NB4 (cell line): Measurements from ENCODE around the gene GRM5.

Source experiments
- DNase-seq: peaks from one replicate; pipeline ENCODE4 v3.0.0; 2010; ENCODE audit warnings: low read depth
- H3K4me3 ChIP-seq: one replicate; pipeline ENCODE4 v1.5.1; 2011; ENCODE audit warnings: mild to moderate bottlenecking, low read depth, low read length, moderate library complexity
- CTCF ChIP-seq: IDR thresholded peaks from one replicate; pipeline ENCODE4 v1.5.1; 2012; ENCODE audit warnings: low read depth, low read length
- MAX ChIP-seq: IDR thresholded peaks from 2 replicates; pipeline ENCODE4 v1.6.1; 2011; ENCODE audit warnings: low read depth, low read length
- MYC ChIP-seq: IDR thresholded peaks from 2 replicates; pipeline ENCODE4 v1.6.1; 2011; ENCODE audit warnings: low read depth, low read length
- POLR2A ChIP-seq: IDR thresholded peaks from 2 replicates; pipeline ENCODE4 v1.6.1; 2011; ENCODE audit warnings: mild to moderate bottlenecking; ENCODE audit not compliant: insufficient read length; ENCODE audit errors: extremely low read depth

GRM5 gene

GRCh38 chr11:88779577-88779976 is 286.2 kb downstream of the GRM5 start:
- DNase-seq: no peak
- TF ChIP-seq MAX (no peak), CTCF (no peak), POLR2A (no peak), MYC (no peak)
- H3K4me3 ChIP-seq: no peak overlapping the region

DNA sequence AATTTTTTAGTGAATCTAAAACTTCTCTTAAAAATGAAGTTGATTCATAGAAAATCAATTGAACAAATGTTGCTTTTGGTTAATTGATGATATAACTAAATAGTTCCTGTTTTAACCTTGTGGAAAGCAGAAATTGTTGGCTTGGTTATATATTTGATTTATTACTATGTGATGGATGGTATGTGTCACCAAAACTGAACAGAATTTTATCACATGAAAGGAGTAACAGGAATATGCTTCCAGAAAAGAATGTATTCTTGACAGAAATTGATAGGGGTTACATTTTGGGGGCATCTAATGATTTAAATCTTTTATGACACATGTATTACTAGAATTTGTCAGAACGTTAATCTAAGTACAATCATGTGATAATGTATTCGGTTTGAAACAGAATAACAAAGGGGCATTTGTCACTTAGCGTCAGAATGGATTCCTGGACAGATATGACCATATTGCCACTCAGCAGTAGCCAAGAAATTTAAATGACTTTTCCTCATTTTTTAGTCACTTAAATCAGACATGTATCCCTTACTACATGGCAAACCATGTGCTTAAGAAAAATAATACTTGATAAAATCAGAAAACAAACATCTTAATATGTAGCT is 295.2 kb downstream of the GRM5 start:
- no peak overlapping the region for H3K4me3 ChIP-seq
- no peak for TF ChIP-seq MYC
- TF ChIP-seq POLR2A: no peak
- no peak for TF ChIP-seq CTCF
- no peak for TF ChIP-seq MAX
- DNase-seq: no peak

GRCh38 chr11:88744140-88744539 is 321.6 kb downstream of the GRM5 start:
- no peak overlapping the region for H3K4me3 ChIP-seq
- DNase-seq: no peak
- TF ChIP-seq POLR2A (no peak), MYC (no peak), CTCF (no peak), MAX (no peak)

DNA sequence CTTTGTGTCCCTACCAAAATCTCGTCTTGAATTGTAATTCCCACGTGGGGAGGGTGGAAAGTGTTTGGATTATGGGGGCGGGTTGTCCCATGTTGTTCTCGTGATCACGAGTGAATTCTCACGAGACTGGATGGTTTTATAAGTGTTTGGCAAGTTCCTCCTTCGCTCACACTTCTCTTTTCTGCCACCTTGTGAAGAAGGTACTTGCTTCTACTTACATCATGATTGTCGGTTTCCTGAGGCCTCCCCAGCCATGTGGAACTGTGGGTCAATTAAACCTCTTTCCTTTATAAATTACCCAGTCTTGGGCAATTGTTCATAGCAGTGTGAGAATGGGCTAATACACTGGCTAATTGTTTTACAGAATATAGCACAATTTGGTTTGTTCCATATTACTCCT is 326.3 kb downstream of the GRM5 start:
- no peak for TF ChIP-seq MAX
- no peak for TF ChIP-seq MYC
- TF ChIP-seq POLR2A: no peak
- TF ChIP-seq CTCF: no peak
- DNase-seq: peak; percentile 36
- no peak overlapping the region for H3K4me3 ChIP-seq

DNA sequence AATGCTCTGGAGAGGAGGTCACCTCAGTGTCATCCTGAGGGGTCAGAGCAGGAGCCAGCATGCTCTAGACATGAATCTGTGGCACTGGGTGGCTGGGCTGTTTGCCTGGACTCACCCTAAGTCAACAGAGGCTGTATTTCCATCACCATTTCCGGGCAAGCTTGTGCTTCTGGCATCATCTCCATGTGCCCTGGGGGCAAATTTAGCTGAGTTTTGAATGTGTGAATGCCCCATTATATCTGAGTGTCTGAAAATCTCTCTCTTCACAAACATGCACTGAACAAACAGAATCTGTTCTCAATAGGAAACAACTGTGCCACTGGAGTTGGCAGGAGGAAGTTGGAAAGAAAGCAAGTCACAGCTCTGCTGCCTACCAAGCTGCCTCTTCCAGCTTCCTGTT is 356.2 kb downstream of the GRM5 start:
- DNase-seq: no peak
- H3K4me3 ChIP-seq: no peak overlapping the region
- TF ChIP-seq CTCF (no peak), MAX (no peak), POLR2A (no peak), MYC (no peak)

- DNase-seq: peak; percentile 12
- TF ChIP-seq POLR2A (no peak), CTCF (no peak)
These were observed 361.3 kb downstream of the GRM5 start for GRCh38 chr11:88704485-88704884.

More at GRCh38 chr11:88704485-88704884, 361.3 kb downstream of the GRM5 start:
- no peak overlapping the region for H3K4me3 ChIP-seq
